ENCODE results near the gene SSBP3.

SSBP3 gene

GRCh38 chr1:54207287-54207686 is 198.9 kb downstream of the SSBP3 start:
- DNase-seq: no peak

GRCh38 chr1:54204199-54204598 is 202.0 kb downstream of the SSBP3 start:
- no peak for DNase-seq

- DNase-seq: no peak
These were observed 205.6 kb downstream of the SSBP3 start for GRCh38 chr1:54200519-54200997.

GRCh38 chr1:54199765-54200518 is 206.3 kb downstream of the SSBP3 start, which contains the start of the genes CYB5RL and MRPL37:
Gene CYB5RL, minus strand, starts transcription at chr1:54200030. Its CDS starts 4,414 bp downstream, at chr1:54195616.
Gene MRPL37, plus strand, starts transcription at chr1:54200167. Its CDS starts 77 bp downstream, at chr1:54200244.
- peak; percentile 92 for DNase-seq

GRCh38 chr1:54199151-54199764 is 206.9 kb downstream of the SSBP3 start:
- DNase-seq: no peak

GRCh38 chr1:54193453-54193852 is 212.7 kb downstream of the SSBP3 start:
- no peak for DNase-seq

GRCh38 chr1:54191525-54191924 is 214.7 kb downstream of the SSBP3 start:
- DNase-seq: no peak

- no peak for DNase-seq
These were observed 215.7 kb downstream of the SSBP3 start for GRCh38 chr1:54190526-54190925.

- no peak for DNase-seq
These were observed 217.9 kb downstream of the SSBP3 start for GRCh38 chr1:54188291-54188690.

- no peak for DNase-seq
These were observed 220.1 kb downstream of the SSBP3 start for GRCh38 chr1:54186056-54186455.

GRCh38 chr1:54180701-54181360 is 225.4 kb downstream of the SSBP3 start:
- no peak for DNase-seq

GRCh38 chr1:54178296-54179070 is 227.7 kb downstream of the SSBP3 start:
- DNase-seq: no peak

- DNase-seq: no peak
These were observed 228.5 kb downstream of the SSBP3 start for GRCh38 chr1:54177726-54178125.

- no peak for DNase-seq
These were observed 229.4 kb downstream of the SSBP3 start for GRCh38 chr1:54176621-54177327.
